Measurements from ENCODE around the gene ARPC2. TPM values are rescaled to one million over a fixed set of nuclear protein-coding genes. Genes with fewer than 3 reads are reported as not detected.

The ARPC2 gene
- total RNA-seq, 1 donor from 2014 or later, result 276 TPM

DNA sequence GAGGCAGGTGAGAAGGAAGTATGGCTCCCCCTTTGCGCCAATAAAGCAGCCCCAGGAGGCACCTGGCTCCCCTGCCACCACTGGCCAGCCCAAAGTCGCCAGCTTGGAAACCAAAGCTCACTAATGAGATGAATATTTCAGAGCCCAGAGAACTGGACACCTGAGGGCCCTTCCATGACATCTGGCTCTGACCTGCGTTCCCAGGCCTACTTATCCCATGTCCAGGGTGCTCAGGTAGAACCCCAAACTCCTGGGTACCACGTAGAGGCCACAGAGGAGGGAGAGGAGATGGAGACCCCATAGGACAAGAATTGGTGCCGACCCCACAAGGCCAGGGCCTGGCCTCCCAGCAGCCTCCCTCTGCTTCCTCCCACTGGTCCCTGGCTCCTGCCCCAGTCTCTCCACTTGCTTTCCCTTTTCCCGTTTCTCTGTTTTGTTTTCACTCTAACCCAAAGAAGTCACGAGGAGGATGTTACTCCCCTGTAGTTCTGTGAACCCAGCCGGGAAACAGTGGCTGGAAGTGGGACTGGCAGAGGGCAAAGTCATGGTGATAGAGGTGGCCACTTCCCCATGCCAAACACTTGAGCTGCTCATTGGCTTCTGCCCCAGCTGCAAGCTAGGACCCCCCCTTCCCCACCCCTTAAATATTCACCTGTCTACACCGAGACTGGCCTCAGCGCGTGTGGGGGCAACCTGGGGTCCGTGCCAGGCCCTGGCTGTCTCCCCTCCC lies 74.5 kb downstream of the ARPC2 start:
- no peaks in the 10 kb centered on the region for H3K9me3 Mint-ChIP-seq
- H3K27me3 Mint-ChIP-seq (ENCODE audit: low read depth), result no peaks in the 10 kb centered on the region
- peak overlapping the region; percentile 97 for H3K27ac Mint-ChIP-seq
- peaks cover 81% of the 10 kb centered on the region for H3K4me1 Mint-ChIP-seq
- TF ChIP-seq CTCF (IDR thresholded peaks at IDR 0.05; ENCODE audit: unreplicated experiment), result no peak
- H3K4me3 Mint-ChIP-seq, result peak overlapping the region; percentile 78
- DNase-seq (ENCODE audit: low spot score in 2 of 2, unreplicated experiment in 2 of 2), result no peak
- H3K36me3 Mint-ChIP-seq, result no peaks in the 10 kb centered on the region

GRCh38 chr2:218292048-218293014 lies 75.3 kb downstream of the ARPC2 start, which contains the start of gene TMBIM1:
TMBIM1 (minus strand) TSS chr2:218292503; CDS start chr2:218282141, 10,362 bp downstream.
- peak; percentile 73 to 89 for DNase-seq (ENCODE audit: low spot score in 2 of 2, unreplicated experiment in 2 of 2)

GRCh38 chr2:218293715-218294429 lies 76.9 kb downstream of the ARPC2 start:
- no peak for TF ChIP-seq CTCF (IDR thresholded peaks at IDR 0.05; ENCODE audit: unreplicated experiment)
- H3K27ac Mint-ChIP-seq, result peak overlapping the region; percentile 96
- no peak for DNase-seq (ENCODE audit: low spot score in 2 of 2, unreplicated experiment in 2 of 2)
- H3K27me3 Mint-ChIP-seq (ENCODE audit: low read depth), result no peaks in the 10 kb centered on the region
- no peaks in the 10 kb centered on the region for H3K36me3 Mint-ChIP-seq
- no peaks in the 10 kb centered on the region for H3K9me3 Mint-ChIP-seq
- peaks cover 79% of the 10 kb centered on the region for H3K4me1 Mint-ChIP-seq
- no peak overlapping the region for H3K4me3 Mint-ChIP-seq

More at GRCh38 chr2:218292048-218293014, 75.3 kb downstream of the ARPC2 start, which contains the start of gene TMBIM1:
- Mint-ChIP-seq H3K27ac (peak within 1 kb of the TSS; percentile 97), H3K36me3 (no peaks in the 10 kb centered on the region), H3K4me1 (peaks cover 79% of the 10 kb centered on the region), H3K9me3 (no peaks in the 10 kb centered on the region), H3K27me3 (ENCODE audit: low read depth) (no peaks in the 10 kb centered on the region), H3K4me3 (peak within 1 kb of the TSS; percentile 78)
- peak; percentile 87 for TF ChIP-seq CTCF (IDR thresholded peaks at IDR 0.05; ENCODE audit: unreplicated experiment)

- Mint-ChIP-seq H3K4me3 (no peak overlapping the region), H3K27me3 (ENCODE audit: low read depth) (no peaks in the 10 kb centered on the region), H3K36me3 (no peaks in the 10 kb centered on the region), H3K9me3 (no peaks in the 10 kb centered on the region), H3K4me1 (peaks cover 76% of the 10 kb centered on the region), H3K27ac (peak overlapping the region; percentile 96)
- no peak for TF ChIP-seq CTCF (IDR thresholded peaks at IDR 0.05; ENCODE audit: unreplicated experiment)
- no peak for DNase-seq (ENCODE audit: low spot score in 2 of 2, unreplicated experiment in 2 of 2)
Observed at GRCh38 chr2:218294430-218295022, 77.5 kb downstream of the ARPC2 start.

DNA sequence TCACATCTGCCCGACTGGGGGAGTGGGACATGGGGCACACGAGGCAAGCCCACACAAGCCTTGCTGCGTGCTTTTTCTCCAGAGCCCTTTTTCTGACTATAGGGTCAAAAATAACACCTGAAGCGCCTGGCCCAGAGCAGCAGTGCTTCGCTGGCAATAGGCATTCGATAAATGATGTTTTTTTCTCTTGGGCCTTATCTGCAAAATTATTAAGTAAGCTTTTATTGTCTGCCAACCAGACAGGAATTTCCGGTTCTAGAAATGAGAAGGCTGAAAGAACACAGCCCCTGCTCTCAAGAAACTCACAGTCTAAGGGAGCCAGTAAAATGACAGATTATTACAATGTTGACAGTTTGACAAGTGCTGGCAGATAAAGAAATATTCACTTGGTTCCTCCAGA lies 78.0 kb downstream of the ARPC2 start:
- peaks cover 71% of the 10 kb centered on the region for H3K4me1 Mint-ChIP-seq
- H3K27ac Mint-ChIP-seq, result peak overlapping the region; percentile 96
- H3K27me3 Mint-ChIP-seq (ENCODE audit: low read depth), result no peaks in the 10 kb centered on the region
- H3K36me3 Mint-ChIP-seq, result no peaks in the 10 kb centered on the region
- H3K4me3 Mint-ChIP-seq, result no peak overlapping the region
- H3K9me3 Mint-ChIP-seq, result no peaks in the 10 kb centered on the region
- no peak for DNase-seq (ENCODE audit: low spot score in 2 of 2, unreplicated experiment in 2 of 2)
- TF ChIP-seq CTCF (IDR thresholded peaks at IDR 0.05; ENCODE audit: unreplicated experiment), result no peak
